ENCODE data around the gene RTN4IP1.
A peak's percentile ranks its signal among the peaks of the same experiment; 100 is the strongest.
"Not testable (repeated sequence)": the region's sequence is repeated elsewhere in the genome, so short reads cannot be mapped to it uniquely, and the experiment has no call there.

RTN4IP1 gene

DNA sequence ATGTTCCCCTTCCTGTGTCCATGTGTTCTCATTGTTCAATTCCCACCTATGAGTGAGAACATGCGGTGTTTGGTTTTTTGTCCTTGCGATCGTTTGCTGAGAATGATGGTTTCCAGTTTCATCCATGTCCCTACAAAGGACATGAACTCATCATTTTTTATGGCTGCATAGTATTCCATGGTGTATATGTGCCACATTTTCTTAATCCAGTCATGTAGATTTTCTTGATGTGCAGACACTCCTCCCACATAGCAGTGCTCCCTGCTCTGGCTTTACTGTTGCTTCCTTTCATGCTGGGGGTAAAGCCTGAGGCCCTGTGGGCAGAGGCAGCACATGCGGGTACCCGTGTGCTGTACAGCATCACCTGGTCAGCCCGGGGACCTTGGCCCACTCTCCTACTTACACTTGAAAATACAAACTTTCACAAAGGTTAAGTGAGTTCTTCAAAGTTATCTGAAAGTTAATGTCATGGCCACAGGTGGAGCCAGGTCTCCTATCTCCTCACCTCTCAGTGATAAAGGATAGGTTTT lies 80.3 kb downstream of the RTN4IP1 start:
- not testable (repeated sequence) for H3K9me3 Mint-ChIP-seq; H3K27me3 Mint-ChIP-seq; DNase-seq (ENCODE audit: low spot score in 2 of 2); H3K4me3 Mint-ChIP-seq; ATAC-seq (replicated peaks; ENCODE audit: extremely low read depth, poor library complexity, severe bottlenecking)
- Mint-ChIP-seq H3K4me1 (peaks cover 37% of the 10 kb centered on the region), H3K36me3 (ENCODE audit: insufficient read depth) (peaks cover 70% of the 10 kb centered on the region), H3K27ac (ENCODE audit: low read depth) (peak overlapping the region; percentile 79)

GRCh38 chr6:106547601-106548453 lies 81.5 kb downstream of the RTN4IP1 start:
- peaks cover 68% of the 10 kb centered on the region for H3K36me3 Mint-ChIP-seq (ENCODE audit: insufficient read depth)
- H3K27ac Mint-ChIP-seq (ENCODE audit: low read depth), result peak overlapping the region; percentile 67
- DNase-seq (ENCODE audit: low spot score in 2 of 2) (no peak), ATAC-seq (replicated peaks; ENCODE audit: extremely low read depth, poor library complexity, severe bottlenecking) (no peak)
- H3K9me3 Mint-ChIP-seq, result no peaks in the 10 kb centered on the region
- H3K4me3 Mint-ChIP-seq, result no peak overlapping the region
- no peaks in the 10 kb centered on the region for H3K27me3 Mint-ChIP-seq
- H3K4me1 Mint-ChIP-seq, result peaks cover 30% of the 10 kb centered on the region

DNA sequence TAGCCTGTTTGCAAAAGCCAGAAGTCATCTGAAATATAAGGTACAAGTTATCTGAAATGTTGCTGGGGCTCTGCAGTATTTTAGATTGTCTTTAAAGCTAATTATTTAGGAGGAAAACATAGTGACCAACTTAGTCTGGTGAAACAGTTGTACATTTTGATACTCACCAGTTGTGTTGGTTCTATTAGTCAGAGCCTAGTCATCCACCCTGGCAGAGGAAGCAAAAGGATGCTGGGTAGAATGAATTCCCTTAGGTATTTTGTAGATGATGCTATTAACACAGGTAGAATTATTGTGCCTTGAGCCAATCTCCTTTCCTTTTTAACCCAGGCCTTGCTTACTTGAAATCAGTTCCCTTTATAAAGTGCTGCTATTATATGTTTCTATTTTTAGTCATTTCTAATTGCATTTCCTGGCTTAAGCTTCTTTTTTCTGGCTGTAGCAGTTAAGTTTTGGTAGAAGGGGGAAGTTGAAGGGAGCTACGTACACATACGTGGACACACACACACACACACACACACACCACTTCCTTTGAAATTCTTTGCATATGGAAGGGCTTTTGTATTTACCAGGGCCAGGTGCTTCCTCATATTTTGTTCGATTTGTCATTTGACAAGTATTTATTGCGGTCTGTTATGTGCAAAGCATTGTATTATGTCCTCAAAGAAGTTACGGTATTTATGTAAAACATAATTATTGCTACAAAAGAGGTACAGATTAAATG lies 82.4 kb downstream of the RTN4IP1 start:
- H3K4me3 Mint-ChIP-seq, result no peak overlapping the region
- ATAC-seq (replicated peaks; ENCODE audit: extremely low read depth, poor library complexity, severe bottlenecking) (no peak), DNase-seq (ENCODE audit: low spot score in 2 of 2) (no peak)
- no peaks in the 10 kb centered on the region for H3K27me3 Mint-ChIP-seq
- H3K4me1 Mint-ChIP-seq, result peaks cover 30% of the 10 kb centered on the region
- peak overlapping the region; percentile 67 for H3K27ac Mint-ChIP-seq (ENCODE audit: low read depth)
- H3K36me3 Mint-ChIP-seq (ENCODE audit: insufficient read depth), result peaks cover 69% of the 10 kb centered on the region
- H3K9me3 Mint-ChIP-seq, result no peaks in the 10 kb centered on the region

GRCh38 chr6:106546261-106546690 lies 83.0 kb downstream of the RTN4IP1 start:
- ATAC-seq (replicated peaks; ENCODE audit: extremely low read depth, poor library complexity, severe bottlenecking), result peak; percentile 40
- DNase-seq (ENCODE audit: low spot score in 2 of 2), result no peak
- H3K27me3 Mint-ChIP-seq, result no peaks in the 10 kb centered on the region
- peaks cover 68% of the 10 kb centered on the region for H3K36me3 Mint-ChIP-seq (ENCODE audit: insufficient read depth)
- peaks cover 25% of the 10 kb centered on the region for H3K4me1 Mint-ChIP-seq
- no peak overlapping the region for H3K4me3 Mint-ChIP-seq
- no peak overlapping the region for H3K27ac Mint-ChIP-seq (ENCODE audit: low read depth)
- no peaks in the 10 kb centered on the region for H3K9me3 Mint-ChIP-seq

GRCh38 chr6:106540907-106541306 lies 88.4 kb downstream of the RTN4IP1 start:
- Mint-ChIP-seq H3K27me3 (no peaks in the 10 kb centered on the region), H3K36me3 (ENCODE audit: insufficient read depth) (peaks cover 59% of the 10 kb centered on the region), H3K4me1 (peaks cover 37% of the 10 kb centered on the region), H3K4me3 (no peak overlapping the region), H3K9me3 (no peaks in the 10 kb centered on the region), H3K27ac (ENCODE audit: low read depth) (peak overlapping the region; percentile 38)
- DNase-seq (ENCODE audit: low spot score in 2 of 2) (no peak), ATAC-seq (replicated peaks; ENCODE audit: extremely low read depth, poor library complexity, severe bottlenecking) (no peak)

GRCh38 chr6:106540432-106540831 lies 88.9 kb downstream of the RTN4IP1 start:
- DNase-seq (ENCODE audit: low spot score in 2 of 2), result no peak
- H3K36me3 Mint-ChIP-seq (ENCODE audit: insufficient read depth), result peaks cover 58% of the 10 kb centered on the region
- no peak overlapping the region for H3K4me3 Mint-ChIP-seq
- no peaks in the 10 kb centered on the region for H3K27me3 Mint-ChIP-seq
- H3K27ac Mint-ChIP-seq (ENCODE audit: low read depth), result peak overlapping the region; percentile 38
- H3K9me3 Mint-ChIP-seq, result no peaks in the 10 kb centered on the region
- no peak for ATAC-seq (replicated peaks; ENCODE audit: extremely low read depth, poor library complexity, severe bottlenecking)
- H3K4me1 Mint-ChIP-seq, result peaks cover 35% of the 10 kb centered on the region

- Mint-ChIP-seq H3K4me3 (no peak overlapping the region), H3K36me3 (ENCODE audit: insufficient read depth) (peaks cover 55% of the 10 kb centered on the region), H3K27ac (ENCODE audit: low read depth) (peak overlapping the region; percentile 87), H3K27me3 (no peaks in the 10 kb centered on the region), H3K4me1 (peaks cover 40% of the 10 kb centered on the region), H3K9me3 (no peaks in the 10 kb centered on the region)
- ATAC-seq (replicated peaks; ENCODE audit: extremely low read depth, poor library complexity, severe bottlenecking), result no peak
- DNase-seq (ENCODE audit: low spot score in 2 of 2), result no peak
These were observed 89.4 kb downstream of the RTN4IP1 start for GRCh38 chr6:106539936-106540335.

DNA sequence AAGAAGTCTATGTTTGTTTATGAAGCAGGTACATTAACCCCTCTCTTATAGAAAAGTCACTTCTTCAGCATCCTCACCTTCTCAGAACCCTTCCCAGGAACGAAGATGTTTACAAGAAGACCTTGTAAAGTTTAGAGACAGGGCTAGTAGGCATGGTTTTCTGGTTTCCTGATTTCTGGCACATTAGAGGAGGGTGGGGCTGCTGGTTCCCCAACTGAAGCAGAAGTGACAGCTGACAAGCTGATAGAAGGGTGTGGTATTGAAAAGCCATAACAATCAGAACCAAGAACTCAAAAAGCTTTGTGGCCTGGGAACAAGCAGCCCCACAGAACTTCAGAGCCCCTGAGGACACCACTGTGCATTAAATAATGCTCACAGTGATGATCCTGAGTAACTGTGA lies 91.2 kb downstream of the RTN4IP1 start:
- H3K36me3 Mint-ChIP-seq (ENCODE audit: insufficient read depth), result peaks cover 49% of the 10 kb centered on the region
- DNase-seq (ENCODE audit: low spot score in 2 of 2) (no peak), ATAC-seq (replicated peaks; ENCODE audit: extremely low read depth, poor library complexity, severe bottlenecking) (peak; percentile 47)
- no peaks in the 10 kb centered on the region for H3K27me3 Mint-ChIP-seq
- H3K27ac Mint-ChIP-seq (ENCODE audit: low read depth), result peak overlapping the region; percentile 87
- H3K4me3 Mint-ChIP-seq, result peak overlapping the region; percentile 41
- H3K9me3 Mint-ChIP-seq, result no peaks in the 10 kb centered on the region
- H3K4me1 Mint-ChIP-seq, result peaks cover 58% of the 10 kb centered on the region

- Mint-ChIP-seq H3K4me1 (peaks cover 63% of the 10 kb centered on the region), H3K9me3 (no peaks in the 10 kb centered on the region), H3K36me3 (ENCODE audit: insufficient read depth) (peaks cover 45% of the 10 kb centered on the region), H3K27ac (ENCODE audit: low read depth) (peak overlapping the region; percentile 87), H3K27me3 (no peaks in the 10 kb centered on the region), H3K4me3 (peak overlapping the region; percentile 41)
- ATAC-seq (replicated peaks; ENCODE audit: extremely low read depth, poor library complexity, severe bottlenecking) (no peak), DNase-seq (ENCODE audit: low spot score in 2 of 2) (no peak)
These were observed 91.6 kb downstream of the RTN4IP1 start for GRCh38 chr6:106537662-106538061.

GRCh38 chr6:106536851-106537250 lies 92.4 kb downstream of the RTN4IP1 start:
- Mint-ChIP-seq H3K27ac (ENCODE audit: low read depth) (peak overlapping the region; percentile 87), H3K27me3 (no peaks in the 10 kb centered on the region)
- ATAC-seq (replicated peaks; ENCODE audit: extremely low read depth, poor library complexity, severe bottlenecking), result no peak

GRCh38 chr6:106536357-106536756 lies 92.9 kb downstream of the RTN4IP1 start:
- H3K4me1 Mint-ChIP-seq, result peaks cover 71% of the 10 kb centered on the region
- no peaks in the 10 kb centered on the region for H3K27me3 Mint-ChIP-seq
- no peaks in the 10 kb centered on the region for H3K9me3 Mint-ChIP-seq
- ATAC-seq (replicated peaks; ENCODE audit: extremely low read depth, poor library complexity, severe bottlenecking), result no peak
- peak overlapping the region; percentile 87 for H3K27ac Mint-ChIP-seq (ENCODE audit: low read depth)
- H3K36me3 Mint-ChIP-seq (ENCODE audit: insufficient read depth), result peaks cover 41% of the 10 kb centered on the region
- H3K4me3 Mint-ChIP-seq, result no peak overlapping the region
- no peak for DNase-seq (ENCODE audit: low spot score in 2 of 2)

More at GRCh38 chr6:106536851-106537250, 92.4 kb downstream of the RTN4IP1 start:
- Mint-ChIP-seq H3K36me3 (ENCODE audit: insufficient read depth) (peaks cover 41% of the 10 kb centered on the region), H3K4me3 (peak overlapping the region; percentile 41), H3K9me3 (no peaks in the 10 kb centered on the region), H3K4me1 (peaks cover 68% of the 10 kb centered on the region)
- DNase-seq (ENCODE audit: low spot score in 2 of 2), result no peak

DNA sequence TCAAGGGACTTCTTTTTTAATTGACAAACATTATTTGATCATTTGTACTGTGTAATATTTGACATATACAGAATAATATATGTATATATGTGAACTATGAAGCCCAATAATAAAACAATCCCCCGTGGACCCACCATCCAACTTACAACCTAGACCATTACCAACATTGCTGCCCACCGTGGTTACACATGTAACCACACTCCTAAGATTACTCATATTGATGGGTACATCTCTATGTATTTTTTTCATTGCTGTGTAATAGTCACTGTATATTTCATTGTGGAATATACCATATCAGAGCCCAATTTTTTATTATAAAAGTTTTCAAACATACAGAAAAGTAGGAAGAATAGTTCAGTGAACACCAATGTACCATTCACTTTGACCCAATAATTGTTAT lies 94.3 kb downstream of the RTN4IP1 start:
- DNase-seq (ENCODE audit: low spot score in 2 of 2) (no peak), ATAC-seq (replicated peaks; ENCODE audit: extremely low read depth, poor library complexity, severe bottlenecking) (no peak)
- H3K27ac Mint-ChIP-seq (ENCODE audit: low read depth), result peak overlapping the region; percentile 68
- no peaks in the 10 kb centered on the region for H3K9me3 Mint-ChIP-seq
- peaks cover 53% of the 10 kb centered on the region for H3K36me3 Mint-ChIP-seq (ENCODE audit: insufficient read depth)
- peaks cover 79% of the 10 kb centered on the region for H3K4me1 Mint-ChIP-seq
- H3K4me3 Mint-ChIP-seq, result no peak overlapping the region
- H3K27me3 Mint-ChIP-seq, result no peaks in the 10 kb centered on the region

Data from central memory CD8-positive, alpha-beta T cell (primary cell).